GM10248 (cell line): Measurements from ENCODE around the gene IMMP2L.
"Not testable (repeated sequence)": the region's sequence is repeated elsewhere in the genome, so short reads cannot be mapped to it uniquely, and the experiment has no call there.

Experiments used
- CTCF ChIA-PET: fragments of 300-600 bp; sonication (Branson Sonifier 250); formaldehyde crosslinking; extraction: SDS; loops from one replicate; lab custom pipeline; 2021; ENCODE audit warnings: antibody characterized with exemption; lab: Yijun Ruan, JAX
- POLR2A ChIA-PET: fragments of 350-650 bp; sonication (Branson Sonifier 250); formaldehyde crosslinking; extraction: SDS; loops from one replicate; lab custom pipeline; 2020; ENCODE audit warnings: antibody characterized with exemption; lab: Yijun Ruan, JAX
- DNase-seq: peaks from one replicate; pipeline ENCODE4 v3.0.0; 2012; ENCODE audit errors: extremely low spot score
- TF ChIP-seq, protein P1 (sequence below): IDR thresholded peaks from 2 replicates; pipeline ENCODE4 v1.5.1; 2012; ENCODE audit warnings: mild to moderate bottlenecking, low read depth; ENCODE audit errors: extremely low read depth, missing control alignments, control extremely low read depth

Gene IMMP2L

DNA sequence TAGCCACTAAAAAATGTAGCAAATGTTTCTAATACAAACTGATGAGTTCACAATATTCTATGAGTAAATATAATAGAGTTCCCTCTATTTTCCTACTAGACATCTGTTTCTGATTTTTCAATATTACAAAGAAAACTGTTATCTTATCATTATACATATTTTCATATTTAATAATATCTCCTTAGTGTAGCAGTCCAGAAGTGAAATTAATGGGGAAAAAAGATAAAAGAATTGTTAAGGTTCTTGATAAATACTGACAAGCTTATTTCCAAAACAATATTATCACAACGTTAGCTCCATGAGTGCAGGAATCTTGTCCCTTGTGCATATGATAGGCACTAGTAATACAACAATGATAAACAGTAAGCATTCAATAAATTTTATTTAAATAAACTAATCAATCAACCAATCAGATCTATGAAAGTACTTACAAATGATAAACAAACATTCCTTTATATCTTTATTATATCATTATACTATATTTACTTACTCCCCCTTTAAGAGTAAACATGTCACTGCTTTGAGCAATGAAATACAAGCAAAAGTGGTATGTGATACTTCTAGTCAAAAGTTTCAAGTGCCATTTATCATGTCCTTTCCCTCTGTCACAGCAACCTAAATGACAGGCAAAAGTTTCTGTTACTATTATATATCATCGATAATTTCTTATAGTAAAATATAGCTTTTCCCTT, 103.1 kb downstream of the IMMP2L start:
- ChIA-PET CTCF (interaction anchor here (1.2 kb wide), 1 partner anchor 19 kb away, joined by 3 read pairs; no protein-coding TSS in a partner anchor), POLR2A (no interaction called here)
- no peak for DNase-seq
- TF ChIP-seq, protein P1, sequence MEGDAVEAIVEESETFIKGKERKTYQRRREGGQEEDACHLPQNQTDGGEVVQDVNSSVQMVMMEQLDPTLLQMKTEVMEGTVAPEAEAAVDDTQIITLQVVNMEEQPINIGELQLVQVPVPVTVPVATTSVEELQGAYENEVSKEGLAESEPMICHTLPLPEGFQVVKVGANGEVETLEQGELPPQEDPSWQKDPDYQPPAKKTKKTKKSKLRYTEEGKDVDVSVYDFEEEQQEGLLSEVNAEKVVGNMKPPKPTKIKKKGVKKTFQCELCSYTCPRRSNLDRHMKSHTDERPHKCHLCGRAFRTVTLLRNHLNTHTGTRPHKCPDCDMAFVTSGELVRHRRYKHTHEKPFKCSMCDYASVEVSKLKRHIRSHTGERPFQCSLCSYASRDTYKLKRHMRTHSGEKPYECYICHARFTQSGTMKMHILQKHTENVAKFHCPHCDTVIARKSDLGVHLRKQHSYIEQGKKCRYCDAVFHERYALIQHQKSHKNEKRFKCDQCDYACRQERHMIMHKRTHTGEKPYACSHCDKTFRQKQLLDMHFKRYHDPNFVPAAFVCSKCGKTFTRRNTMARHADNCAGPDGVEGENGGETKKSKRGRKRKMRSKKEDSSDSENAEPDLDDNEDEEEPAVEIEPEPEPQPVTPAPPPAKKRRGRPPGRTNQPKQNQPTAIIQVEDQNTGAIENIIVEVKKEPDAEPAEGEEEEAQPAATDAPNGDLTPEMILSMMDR: no peak

DNA sequence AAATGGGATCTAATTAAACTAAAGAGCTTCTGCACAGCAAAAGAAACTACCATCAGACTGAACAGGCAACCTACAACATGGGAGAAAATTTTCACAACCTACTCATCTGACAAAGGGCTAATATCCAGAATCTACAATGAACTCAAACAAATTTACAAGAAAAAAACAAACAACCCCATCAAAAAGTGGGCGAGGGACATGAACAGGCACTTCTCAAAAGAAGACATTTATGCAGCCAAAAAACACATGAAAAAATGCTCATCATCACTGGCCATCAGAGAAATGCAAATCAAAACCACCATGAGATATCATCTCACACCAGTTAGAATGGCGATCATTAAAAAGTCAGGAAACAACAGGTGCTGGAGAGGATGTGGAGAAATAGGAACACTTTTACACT, 111.6 kb downstream of the IMMP2L start:
- POLR2A ChIA-PET, DNase-seq, CTCF ChIA-PET: not testable (repeated sequence)

DNA sequence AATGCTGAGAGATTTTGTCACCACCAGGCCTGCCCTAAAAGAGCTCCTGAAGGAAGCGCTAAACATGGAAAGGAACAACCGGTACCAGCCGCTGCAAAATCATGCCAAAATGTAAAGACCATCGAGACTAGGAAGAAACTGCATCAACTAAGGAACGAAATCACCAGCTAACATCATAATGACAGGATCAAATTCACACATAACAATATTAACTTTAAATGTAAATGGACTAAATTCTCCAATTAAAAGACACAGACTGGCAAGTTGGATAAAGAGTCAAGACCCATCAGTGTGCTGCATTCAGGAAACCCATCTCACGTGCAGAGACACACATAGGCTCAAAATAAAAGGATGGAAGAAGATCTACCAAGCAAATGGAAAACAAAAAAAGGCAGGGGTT, 114.8 kb downstream of the IMMP2L start:
- DNase-seq, CTCF ChIA-PET, POLR2A ChIA-PET: not testable (repeated sequence)

DNA sequence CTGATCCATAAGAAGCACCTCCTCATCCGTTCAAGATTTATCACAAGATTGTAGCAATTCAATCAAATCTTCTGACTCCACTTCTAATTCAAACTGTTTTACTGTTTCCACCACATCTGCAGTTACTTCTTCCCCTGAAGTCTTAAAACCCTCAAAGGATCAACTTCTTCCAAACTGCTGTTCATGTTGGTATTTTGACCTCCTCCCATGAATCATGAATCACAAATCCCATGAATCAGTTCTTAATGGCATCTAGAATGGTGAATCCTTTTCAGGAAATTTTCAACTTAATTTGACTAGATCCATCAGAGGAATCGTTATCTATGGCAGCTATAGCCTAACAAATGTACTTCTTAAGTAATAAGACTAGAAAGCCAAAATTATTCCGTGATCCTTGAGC, 122.3 kb downstream of the IMMP2L start:
- CTCF ChIA-PET: interaction anchor here (1.4 kb wide), 1 partner anchor 20 kb away, joined by 3 read pairs; no protein-coding TSS in a partner anchor
- TF ChIP-seq, protein P1: no peak
- DNase-seq: no peak
- POLR2A ChIA-PET: no interaction called here

DNA sequence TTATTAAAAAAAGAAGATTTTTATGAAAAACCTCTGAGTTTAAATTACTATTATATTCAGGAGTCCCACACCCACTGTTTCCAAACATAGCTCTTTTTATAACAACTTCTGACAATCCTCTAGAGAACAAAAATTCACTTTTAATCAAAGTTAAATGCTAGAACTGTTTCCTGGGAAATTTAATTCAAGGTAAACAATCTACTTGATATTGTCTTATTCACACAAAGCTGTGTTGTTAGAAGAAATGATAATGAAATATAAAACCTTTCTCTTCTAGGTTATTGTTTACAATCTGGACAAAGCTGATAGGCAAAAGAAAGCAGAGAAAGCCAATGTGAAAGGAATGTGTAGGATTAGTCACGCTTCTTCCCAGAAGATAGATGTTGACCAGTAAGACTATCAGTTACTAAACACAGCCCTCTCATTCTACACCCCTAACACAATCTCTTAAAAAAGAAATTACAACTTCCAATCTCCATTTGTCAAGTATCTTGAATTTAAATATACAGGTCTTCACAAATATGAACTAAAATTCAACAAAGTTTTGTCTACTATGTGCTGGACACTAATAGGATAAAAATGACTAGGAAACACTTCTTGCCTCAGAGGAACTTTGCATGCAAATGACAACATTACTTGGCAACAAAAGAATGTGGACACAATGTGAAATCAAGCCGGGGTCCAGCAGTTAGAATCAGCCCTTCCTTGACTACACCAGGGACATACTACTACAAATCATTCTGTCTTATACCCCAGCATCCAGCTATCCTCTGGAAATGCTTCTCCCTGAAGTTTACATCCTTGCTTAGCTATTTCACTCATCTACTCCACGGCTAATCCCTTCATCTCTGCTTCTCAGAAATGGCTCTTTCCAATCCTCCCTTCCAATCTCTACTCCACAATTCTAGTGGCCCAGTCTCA, 123.7 kb downstream of the IMMP2L start:
- POLR2A ChIA-PET: no interaction called here
- CTCF ChIA-PET: no interaction called here
- TF ChIP-seq, protein P1: no peak
- no peak for DNase-seq

DNA sequence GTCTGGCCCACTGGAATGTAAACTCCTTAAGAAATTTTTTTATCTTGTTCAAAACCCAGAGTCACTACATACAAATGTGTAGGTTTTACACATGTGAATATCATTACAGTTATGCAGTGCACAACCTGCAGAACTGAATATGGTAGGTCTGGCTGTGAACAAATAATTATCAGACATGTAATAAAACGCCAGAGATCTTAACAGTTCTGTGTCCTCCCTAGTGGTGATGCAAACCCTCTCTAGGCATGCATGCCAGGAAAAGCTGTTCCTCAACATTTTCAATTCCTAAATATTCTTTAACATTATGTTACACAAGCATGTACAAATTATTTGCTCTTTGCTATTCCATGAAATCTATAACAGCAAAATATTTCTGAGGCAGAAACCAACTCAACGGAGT, 124.6 kb downstream of the IMMP2L start:
- ChIA-PET POLR2A (no interaction called here), CTCF (no interaction called here)
- no peak for DNase-seq
- TF ChIP-seq, protein P1: no peak

DNA sequence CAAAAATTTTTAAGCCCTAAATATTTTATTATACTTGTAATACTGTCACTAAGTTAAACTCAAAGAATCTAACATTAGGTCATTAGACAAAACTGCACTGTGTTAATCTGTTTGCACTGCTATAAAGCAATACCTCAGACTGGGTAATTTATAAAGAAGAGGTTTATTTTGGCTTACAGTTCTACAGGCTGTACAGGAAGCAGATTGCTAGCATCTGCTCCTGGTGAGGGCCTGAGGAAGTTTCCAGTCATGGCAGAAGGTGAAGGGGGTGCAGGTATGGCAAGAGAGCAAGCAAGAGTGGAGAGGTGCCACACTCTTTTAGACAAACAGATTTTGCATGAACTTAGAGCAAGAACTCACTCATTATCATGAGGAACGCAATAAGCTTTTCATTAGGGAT, 125.7 kb downstream of the IMMP2L start:
- POLR2A ChIA-PET: no interaction called here
- CTCF ChIA-PET: no interaction called here
- no peak for DNase-seq
- TF ChIP-seq, protein P1: no peak
